ENCODE data around the gene MACIR. TPM values are rescaled to one million over a fixed set of nuclear protein-coding genes. Genes with fewer than 3 reads are reported as not detected.

Gene MACIR
- total and polyA plus RNA-seq, 4 donors: 0.69 to 18.6 (median 0.83) TPM

DNA sequence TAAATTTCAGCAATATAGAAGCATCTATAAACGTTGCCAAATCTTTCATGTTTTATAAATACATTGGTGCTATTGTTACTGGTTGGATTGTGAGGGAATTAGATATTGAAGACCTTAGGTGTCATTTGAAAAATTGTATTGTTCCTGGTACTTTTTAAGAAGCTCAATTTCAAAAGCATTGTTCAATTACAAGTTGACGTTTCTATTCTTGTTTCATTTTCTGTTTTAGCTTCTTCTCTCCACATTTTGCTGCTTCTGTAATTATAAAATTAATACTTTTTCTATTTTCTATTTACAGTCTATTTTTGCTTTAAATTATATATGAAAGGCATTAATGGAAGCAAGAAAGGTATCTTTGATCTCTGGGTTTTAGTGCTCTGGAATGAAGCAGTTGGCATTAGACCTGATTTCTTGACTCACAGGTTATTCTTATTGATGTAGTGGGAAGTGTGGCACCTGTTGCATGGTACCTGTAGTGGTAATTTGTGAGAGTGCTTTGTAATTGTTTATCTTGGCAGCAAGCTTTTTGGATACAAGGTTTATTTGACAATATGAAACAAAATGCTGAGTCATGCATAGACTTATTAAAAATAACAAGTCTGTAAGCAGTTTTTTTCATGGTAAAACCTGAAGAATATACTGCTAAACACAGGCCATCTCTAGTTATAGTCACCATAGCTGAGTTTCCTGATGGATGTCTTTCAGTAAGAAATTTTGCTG is 13.2 kb downstream of the MACIR start:
- TF ChIP-seq, protein P1, sequence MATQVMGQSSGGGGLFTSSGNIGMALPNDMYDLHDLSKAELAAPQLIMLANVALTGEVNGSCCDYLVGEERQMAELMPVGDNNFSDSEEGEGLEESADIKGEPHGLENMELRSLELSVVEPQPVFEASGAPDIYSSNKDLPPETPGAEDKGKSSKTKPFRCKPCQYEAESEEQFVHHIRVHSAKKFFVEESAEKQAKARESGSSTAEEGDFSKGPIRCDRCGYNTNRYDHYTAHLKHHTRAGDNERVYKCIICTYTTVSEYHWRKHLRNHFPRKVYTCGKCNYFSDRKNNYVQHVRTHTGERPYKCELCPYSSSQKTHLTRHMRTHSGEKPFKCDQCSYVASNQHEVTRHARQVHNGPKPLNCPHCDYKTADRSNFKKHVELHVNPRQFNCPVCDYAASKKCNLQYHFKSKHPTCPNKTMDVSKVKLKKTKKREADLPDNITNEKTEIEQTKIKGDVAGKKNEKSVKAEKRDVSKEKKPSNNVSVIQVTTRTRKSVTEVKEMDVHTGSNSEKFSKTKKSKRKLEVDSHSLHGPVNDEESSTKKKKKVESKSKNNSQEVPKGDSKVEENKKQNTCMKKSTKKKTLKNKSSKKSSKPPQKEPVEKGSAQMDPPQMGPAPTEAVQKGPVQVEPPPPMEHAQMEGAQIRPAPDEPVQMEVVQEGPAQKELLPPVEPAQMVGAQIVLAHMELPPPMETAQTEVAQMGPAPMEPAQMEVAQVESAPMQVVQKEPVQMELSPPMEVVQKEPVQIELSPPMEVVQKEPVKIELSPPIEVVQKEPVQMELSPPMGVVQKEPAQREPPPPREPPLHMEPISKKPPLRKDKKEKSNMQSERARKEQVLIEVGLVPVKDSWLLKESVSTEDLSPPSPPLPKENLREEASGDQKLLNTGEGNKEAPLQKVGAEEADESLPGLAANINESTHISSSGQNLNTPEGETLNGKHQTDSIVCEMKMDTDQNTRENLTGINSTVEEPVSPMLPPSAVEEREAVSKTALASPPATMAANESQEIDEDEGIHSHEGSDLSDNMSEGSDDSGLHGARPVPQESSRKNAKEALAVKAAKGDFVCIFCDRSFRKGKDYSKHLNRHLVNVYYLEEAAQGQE (IDR thresholded peaks at IDR 0.05): no peak
- H3K27ac ChIP-seq (ENCODE audit: low read depth in 1 of 2, low read length in 2 of 2): no peak overlapping the region
- H3K9ac ChIP-seq (ENCODE audit: low read depth in 1 of 2, low read length in 2 of 2): no peak overlapping the region
- no peaks in the 10 kb centered on the region for H3K36me3 ChIP-seq (ENCODE audit: control insufficient read depth in 4 of 4, insufficient read depth in 3 of 4, low read depth in 1 of 4, low read length in 3 of 4)
- H3K4me3 ChIP-seq (ENCODE audit: low read depth in 1 of 3, low read length in 3 of 3): no peak overlapping the region
- H3K4me1 ChIP-seq (ENCODE audit: control insufficient read depth in 4 of 4, insufficient read depth in 4 of 4, low read length in 3 of 4): no peaks in the 10 kb centered on the region
- 67% methylated on average over 2 of the region's 2 CpGs for WGBS
- no peak for DNase-seq (ENCODE audit: low spot score)
- no peaks in the 10 kb centered on the region for H3K9me3 ChIP-seq (ENCODE audit: control insufficient read depth in 4 of 4, low read length in 3 of 4)
- no peaks in the 10 kb centered on the region for H3K27me3 ChIP-seq (ENCODE audit: control insufficient read depth in 4 of 4, insufficient read depth in 4 of 4, low read length in 3 of 4)

GRCh38 chr5:103272377-103272776 is 13.8 kb downstream of the MACIR start:
- no peak for DNase-seq (ENCODE audit: low spot score)

GRCh38 chr5:103273952-103274351 is 15.4 kb downstream of the MACIR start:
- DNase-seq (ENCODE audit: low spot score): no peak
- no peaks in the 10 kb centered on the region for H3K27me3 ChIP-seq (ENCODE audit: control insufficient read depth in 4 of 4, insufficient read depth in 4 of 4, low read length in 3 of 4)
- H3K36me3 ChIP-seq (ENCODE audit: control insufficient read depth in 4 of 4, insufficient read depth in 3 of 4, low read depth in 1 of 4, low read length in 3 of 4): no peaks in the 10 kb centered on the region
- H3K4me3 ChIP-seq (ENCODE audit: low read depth in 1 of 3, low read length in 3 of 3): no peak overlapping the region
- 94% methylated on average over 3 of the region's 3 CpGs for WGBS
- H3K4me1 ChIP-seq (ENCODE audit: control insufficient read depth in 4 of 4, insufficient read depth in 4 of 4, low read length in 3 of 4): no peaks in the 10 kb centered on the region
- H3K9ac ChIP-seq (ENCODE audit: low read depth in 1 of 2, low read length in 2 of 2): no peak overlapping the region
- H3K27ac ChIP-seq (ENCODE audit: low read depth in 1 of 2, low read length in 2 of 2): no peak overlapping the region
- no peaks in the 10 kb centered on the region for H3K9me3 ChIP-seq (ENCODE audit: control insufficient read depth in 4 of 4, low read length in 3 of 4)
- no peak for TF ChIP-seq EGR1 (IDR thresholded peaks at IDR 0.05; ENCODE audit: low read depth in 2 of 2)
- TF ChIP-seq RAD21 (IDR thresholded peaks at IDR 0.05): no peak
- TF ChIP-seq, protein P2, sequence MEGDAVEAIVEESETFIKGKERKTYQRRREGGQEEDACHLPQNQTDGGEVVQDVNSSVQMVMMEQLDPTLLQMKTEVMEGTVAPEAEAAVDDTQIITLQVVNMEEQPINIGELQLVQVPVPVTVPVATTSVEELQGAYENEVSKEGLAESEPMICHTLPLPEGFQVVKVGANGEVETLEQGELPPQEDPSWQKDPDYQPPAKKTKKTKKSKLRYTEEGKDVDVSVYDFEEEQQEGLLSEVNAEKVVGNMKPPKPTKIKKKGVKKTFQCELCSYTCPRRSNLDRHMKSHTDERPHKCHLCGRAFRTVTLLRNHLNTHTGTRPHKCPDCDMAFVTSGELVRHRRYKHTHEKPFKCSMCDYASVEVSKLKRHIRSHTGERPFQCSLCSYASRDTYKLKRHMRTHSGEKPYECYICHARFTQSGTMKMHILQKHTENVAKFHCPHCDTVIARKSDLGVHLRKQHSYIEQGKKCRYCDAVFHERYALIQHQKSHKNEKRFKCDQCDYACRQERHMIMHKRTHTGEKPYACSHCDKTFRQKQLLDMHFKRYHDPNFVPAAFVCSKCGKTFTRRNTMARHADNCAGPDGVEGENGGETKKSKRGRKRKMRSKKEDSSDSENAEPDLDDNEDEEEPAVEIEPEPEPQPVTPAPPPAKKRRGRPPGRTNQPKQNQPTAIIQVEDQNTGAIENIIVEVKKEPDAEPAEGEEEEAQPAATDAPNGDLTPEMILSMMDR (IDR thresholded peaks at IDR 0.05; ENCODE audit: low read depth, low read length, missing input control): no peak
- no peak for TF ChIP-seq FOXA2 (IDR thresholded peaks at IDR 0.05)
- TF ChIP-seq FOXA1 (IDR thresholded peaks at IDR 0.05): no peak
- no peak for TF ChIP-seq HNF4A (conservative IDR thresholded peaks at IDR 0.05)
- no peak for TF ChIP-seq SP1 (IDR thresholded peaks at IDR 0.05)
- no peak for TF ChIP-seq GABPA (IDR thresholded peaks at IDR 0.05 in 1 of 2, conservative IDR thresholded peaks at IDR 0.05 in 1 of 2)
- no peak for TF ChIP-seq HNF4G (IDR thresholded peaks at IDR 0.05)
- no peak for TF ChIP-seq ATF3 (IDR thresholded peaks at IDR 0.05)
- TF ChIP-seq TAF1 (conservative IDR thresholded peaks at IDR 0.05): no peak
- TF ChIP-seq, protein P3, sequence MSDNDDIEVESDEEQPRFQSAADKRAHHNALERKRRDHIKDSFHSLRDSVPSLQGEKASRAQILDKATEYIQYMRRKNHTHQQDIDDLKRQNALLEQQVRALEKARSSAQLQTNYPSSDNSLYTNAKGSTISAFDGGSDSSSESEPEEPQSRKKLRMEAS (IDR thresholded peaks at IDR 0.05): no peak
- no peak for TF ChIP-seq YY1 (IDR thresholded peaks at IDR 0.05)
- no peak for TF ChIP-seq NR2F2 (IDR thresholded peaks at IDR 0.05)
- TF ChIP-seq RXRA (IDR thresholded peaks at IDR 0.05): no peak
- TF ChIP-seq JUND (IDR thresholded peaks at IDR 0.05): no peak

More at GRCh38 chr5:103272377-103272776, 13.8 kb downstream of the MACIR start:
- no peak for TF ChIP-seq HNF4A (conservative IDR thresholded peaks at IDR 0.05)
- TF ChIP-seq, protein P4, sequence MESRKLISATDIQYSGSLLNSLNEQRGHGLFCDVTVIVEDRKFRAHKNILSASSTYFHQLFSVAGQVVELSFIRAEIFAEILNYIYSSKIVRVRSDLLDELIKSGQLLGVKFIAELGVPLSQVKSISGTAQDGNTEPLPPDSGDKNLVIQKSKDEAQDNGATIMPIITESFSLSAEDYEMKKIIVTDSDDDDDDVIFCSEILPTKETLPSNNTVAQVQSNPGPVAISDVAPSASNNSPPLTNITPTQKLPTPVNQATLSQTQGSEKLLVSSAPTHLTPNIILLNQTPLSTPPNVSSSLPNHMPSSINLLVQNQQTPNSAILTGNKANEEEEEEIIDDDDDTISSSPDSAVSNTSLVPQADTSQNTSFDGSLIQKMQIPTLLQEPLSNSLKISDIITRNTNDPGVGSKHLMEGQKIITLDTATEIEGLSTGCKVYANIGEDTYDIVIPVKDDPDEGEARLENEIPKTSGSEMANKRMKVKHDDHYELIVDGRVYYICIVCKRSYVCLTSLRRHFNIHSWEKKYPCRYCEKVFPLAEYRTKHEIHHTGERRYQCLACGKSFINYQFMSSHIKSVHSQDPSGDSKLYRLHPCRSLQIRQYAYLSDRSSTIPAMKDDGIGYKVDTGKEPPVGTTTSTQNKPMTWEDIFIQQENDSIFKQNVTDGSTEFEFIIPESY (IDR thresholded peaks at IDR 0.05): no peak
- no peak for TF ChIP-seq FOXA1 (IDR thresholded peaks at IDR 0.05)
- TF ChIP-seq EGR1 (IDR thresholded peaks at IDR 0.05; ENCODE audit: low read depth in 2 of 2): no peak
- TF ChIP-seq SP1 (IDR thresholded peaks at IDR 0.05): no peak
- no peak for TF ChIP-seq GABPA (IDR thresholded peaks at IDR 0.05 in 1 of 2, conservative IDR thresholded peaks at IDR 0.05 in 1 of 2)
- TF ChIP-seq HNF4G (IDR thresholded peaks at IDR 0.05): no peak
- TF ChIP-seq FOXA2 (IDR thresholded peaks at IDR 0.05): no peak
- no peak for TF ChIP-seq RAD21 (IDR thresholded peaks at IDR 0.05)
- TF ChIP-seq JUND (IDR thresholded peaks at IDR 0.05): no peak
- WGBS: 86% methylated on average over 2 of the region's 2 CpGs
- no peaks in the 10 kb centered on the region for H3K36me3 ChIP-seq (ENCODE audit: control insufficient read depth in 4 of 4, insufficient read depth in 3 of 4, low read depth in 1 of 4, low read length in 3 of 4)
- no peaks in the 10 kb centered on the region for H3K4me1 ChIP-seq (ENCODE audit: control insufficient read depth in 4 of 4, insufficient read depth in 4 of 4, low read length in 3 of 4)
- H3K9me3 ChIP-seq (ENCODE audit: control insufficient read depth in 4 of 4, low read length in 3 of 4): no peaks in the 10 kb centered on the region
- no peak overlapping the region for H3K9ac ChIP-seq (ENCODE audit: low read depth in 1 of 2, low read length in 2 of 2)
- H3K4me3 ChIP-seq (ENCODE audit: low read depth in 1 of 3, low read length in 3 of 3): no peak overlapping the region
- no peak overlapping the region for H3K27ac ChIP-seq (ENCODE audit: low read depth in 1 of 2, low read length in 2 of 2)
- H3K27me3 ChIP-seq (ENCODE audit: control insufficient read depth in 4 of 4, insufficient read depth in 4 of 4, low read length in 3 of 4): no peaks in the 10 kb centered on the region

Measured in liver (tissue), 9 donors.